MM.1S (cell line): Measurements from ENCODE around the gene OSTF1.
A peak's percentile ranks its signal among the peaks of the same experiment; 100 is the strongest.

ENCODE experiments used
- DNase-seq: peaks from one replicate; pipeline ENCODE4 v3.0.0-alpha.2; 2015
- H2AFZ ChIP-seq: fragments of 300-600 bp; sonication (generic); 2 replicates; pipeline ENCODE4 v1.6.0; 2016; ENCODE audit warnings: antibody characterized with exemption, low read length
- H3F3A ChIP-seq: fragments of 300-600 bp; sonication (generic); 2 replicates; pipeline ENCODE4 v1.6.1; 2016; ENCODE audit warnings: mild to moderate bottlenecking, antibody characterized with exemption, low read length, moderate library complexity, mixed read lengths; ENCODE audit not compliant: insufficient read depth
- H3K27ac ChIP-seq: fragments of 300-600 bp; sonication (generic); 2 replicates; pipeline ENCODE4 v1.5.1; 2016; ENCODE audit warnings: mild to moderate bottlenecking, low read length
- H3K27me3 ChIP-seq: fragments of 300-600 bp; sonication (generic); replicated peaks from 2 replicates; pipeline ENCODE4 v1.6.0; 2016; ENCODE audit warnings: low read length; ENCODE audit not compliant: insufficient read depth
- H3K36me3 ChIP-seq: fragments of 300-600 bp; sonication (generic); replicated peaks from 2 replicates; pipeline ENCODE4 v1.6.1; 2016; ENCODE audit warnings: mild to moderate bottlenecking, low read length, mixed read lengths; ENCODE audit not compliant: insufficient read depth
- H3K4me1 ChIP-seq: fragments of 300-600 bp; sonication (generic); 2 replicates; pipeline ENCODE4 v1.6.1; 2016; ENCODE audit warnings: low read length, mixed read lengths
- H3K4me2 ChIP-seq: fragments of 300-600 bp; sonication (generic); 2 replicates; pipeline ENCODE4 v1.6.0; 2016; ENCODE audit warnings: low read depth, low read length
- H3K4me3 ChIP-seq: fragments of 300-600 bp; sonication (generic); 2 replicates; pipeline ENCODE4 v1.5.1; 2016; ENCODE audit warnings: low read length, mixed read lengths
- H3K79me2 ChIP-seq: fragments of 300-600 bp; sonication (generic); 2 replicates; pipeline ENCODE4 v1.6.1; 2016; ENCODE audit warnings: mixed run types, low read length, mixed read lengths
- H3K9ac ChIP-seq: fragments of 300-600 bp; sonication (generic); 2 replicates; pipeline ENCODE4 v1.6.1; 2016; ENCODE audit warnings: low read length, mixed read lengths
- H3K9me2 ChIP-seq: fragments of 300-600 bp; sonication (generic); replicated peaks from 2 replicates; pipeline ENCODE4 v1.6.1; 2016; ENCODE audit warnings: mild to moderate bottlenecking, low read length, mixed read lengths; ENCODE audit not compliant: insufficient read depth
- H3K9me3 ChIP-seq: fragments of 300-600 bp; sonication (generic); replicated peaks from 2 replicates; pipeline ENCODE4 v1.6.1; 2016; ENCODE audit warnings: mild to moderate bottlenecking, low read length, mixed read lengths; ENCODE audit not compliant: insufficient read depth
- H4K20me1 ChIP-seq: fragments of 300-600 bp; sonication (generic); 2 replicates; pipeline ENCODE4 v1.6.1; 2016; ENCODE audit warnings: mild to moderate bottlenecking, low read length, moderate library complexity, mixed read lengths; ENCODE audit not compliant: insufficient read depth
- EZH2 ChIP-seq: fragments of 300-600 bp; sonication (generic); optimal IDR thresholded peaks from 2 replicates; pipeline ENCODE3; 2017; ENCODE audit warnings: low read depth, mild to moderate bottlenecking, antibody characterized with exemption, low read length, mixed read lengths
- EZH2phosphoT487 ChIP-seq: fragments of 300-600 bp; sonication (generic); IDR thresholded peaks from 2 replicates; pipeline ENCODE4 v1.6.1; 2018; ENCODE audit warnings: antibody characterized with exemption, low read length
- TF ChIP-seq, protein P1 (sequence below): fragments of 300-600 bp; sonication (generic); IDR thresholded peaks from 2 replicates; pipeline ENCODE4 v1.5.1; 2016; ENCODE audit warnings: antibody characterized with exemption, low read length, mixed read lengths

The OSTF1 gene

GRCh38 chr9:75086541-75087288 is 1.6 kb upstream of the OSTF1 start:
- no peaks in the 10 kb centered on the region for H3K9me2 ChIP-seq
- H2AFZ ChIP-seq, result no peak overlapping the region
- H3K4me1 ChIP-seq, result peaks cover 20% of the 10 kb centered on the region
- DNase-seq, result peak; percentile 86
- H3K27ac ChIP-seq, result peak overlapping the region; percentile 98
- no peaks in the 10 kb centered on the region for H3K36me3 ChIP-seq
- H3K9me3 ChIP-seq, result no peaks in the 10 kb centered on the region
- H3K4me3 ChIP-seq, result peak overlapping the region; percentile 88
- no peaks in the 10 kb centered on the region for H3K27me3 ChIP-seq
- TF ChIP-seq, protein P1, sequence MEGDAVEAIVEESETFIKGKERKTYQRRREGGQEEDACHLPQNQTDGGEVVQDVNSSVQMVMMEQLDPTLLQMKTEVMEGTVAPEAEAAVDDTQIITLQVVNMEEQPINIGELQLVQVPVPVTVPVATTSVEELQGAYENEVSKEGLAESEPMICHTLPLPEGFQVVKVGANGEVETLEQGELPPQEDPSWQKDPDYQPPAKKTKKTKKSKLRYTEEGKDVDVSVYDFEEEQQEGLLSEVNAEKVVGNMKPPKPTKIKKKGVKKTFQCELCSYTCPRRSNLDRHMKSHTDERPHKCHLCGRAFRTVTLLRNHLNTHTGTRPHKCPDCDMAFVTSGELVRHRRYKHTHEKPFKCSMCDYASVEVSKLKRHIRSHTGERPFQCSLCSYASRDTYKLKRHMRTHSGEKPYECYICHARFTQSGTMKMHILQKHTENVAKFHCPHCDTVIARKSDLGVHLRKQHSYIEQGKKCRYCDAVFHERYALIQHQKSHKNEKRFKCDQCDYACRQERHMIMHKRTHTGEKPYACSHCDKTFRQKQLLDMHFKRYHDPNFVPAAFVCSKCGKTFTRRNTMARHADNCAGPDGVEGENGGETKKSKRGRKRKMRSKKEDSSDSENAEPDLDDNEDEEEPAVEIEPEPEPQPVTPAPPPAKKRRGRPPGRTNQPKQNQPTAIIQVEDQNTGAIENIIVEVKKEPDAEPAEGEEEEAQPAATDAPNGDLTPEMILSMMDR, result no peak
- TF ChIP-seq EZH2 (no peak), EZH2phosphoT487 (no peak)
- peak overlapping the region; percentile 73 for H3K4me2 ChIP-seq
- peaks cover 27% of the 10 kb centered on the region for H3F3A ChIP-seq
- peak overlapping the region; percentile 99 for H3K9ac ChIP-seq
- H3K79me2 ChIP-seq, result peaks cover 57% of the 10 kb centered on the region
- no peaks in the 10 kb centered on the region for H4K20me1 ChIP-seq

- H3K9me3 ChIP-seq, result no peaks in the 10 kb centered on the region
- H3K4me1 ChIP-seq, result peaks cover 20% of the 10 kb centered on the region
These were observed 958 bp upstream of the OSTF1 start for GRCh38 chr9:75087289-75087823.

DNA sequence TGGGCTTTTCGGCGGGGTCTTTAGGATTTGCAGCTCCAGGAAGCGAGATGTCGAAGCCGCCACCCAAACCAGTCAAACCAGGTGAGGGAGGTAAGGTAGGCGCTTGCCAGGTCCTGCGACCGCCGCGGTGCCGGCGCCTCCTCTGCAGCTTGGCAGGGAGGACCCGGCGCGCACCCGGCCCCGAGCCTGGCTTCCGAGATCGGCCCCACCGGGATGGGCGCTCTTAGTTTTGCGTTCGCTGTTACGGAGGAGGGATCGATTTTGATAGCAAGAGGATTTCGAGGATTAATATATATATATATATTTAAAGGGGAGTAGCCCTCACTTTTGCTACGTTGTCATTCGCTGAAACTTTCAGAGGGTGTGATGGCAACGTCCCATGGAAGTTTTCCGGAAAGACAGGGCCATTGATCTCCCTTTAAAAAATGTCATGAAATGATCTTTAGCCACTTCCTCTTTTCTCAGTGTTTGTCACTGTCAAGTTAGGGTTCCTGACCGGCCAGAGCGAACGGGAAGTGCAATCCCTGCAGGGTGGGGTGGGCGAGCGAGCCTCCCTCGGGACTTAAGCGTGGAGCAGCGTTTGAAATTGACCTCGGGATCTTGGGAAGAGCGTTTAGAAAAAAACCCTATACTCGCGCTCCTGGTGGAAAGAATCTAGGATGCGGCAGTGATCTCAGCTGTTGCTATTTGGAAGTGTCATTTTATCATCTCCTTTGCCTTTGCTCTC is 495 bp downstream of the OSTF1 start:
- TF ChIP-seq EZH2phosphoT487 (no peak), EZH2 (no peak)
- TF ChIP-seq, protein P1, result no peak
- no peaks in the 10 kb centered on the region for H3K27me3 ChIP-seq
- H3K27ac ChIP-seq, result peak overlapping the region; percentile 82; the same call in 1 of the 2 replicates
- H3K4me3 ChIP-seq, result peak overlapping the region; percentile 80
- peak; percentile 41 for DNase-seq
- H3K9me3 ChIP-seq, result no peaks in the 10 kb centered on the region
- no peaks in the 10 kb centered on the region for H3K36me3 ChIP-seq
- peaks cover 20% of the 10 kb centered on the region for H3K4me1 ChIP-seq
- no peaks in the 10 kb centered on the region for H4K20me1 ChIP-seq
- H3K79me2 ChIP-seq, result peaks cover 76% of the 10 kb centered on the region
- H3K4me2 ChIP-seq, result peak overlapping the region; percentile 90
- H2AFZ ChIP-seq, result peak overlapping the region; percentile 68
- peaks cover 27% of the 10 kb centered on the region for H3F3A ChIP-seq
- H3K9ac ChIP-seq, result peak overlapping the region; percentile 83
- H3K9me2 ChIP-seq, result no peaks in the 10 kb centered on the region

More at GRCh38 chr9:75087289-75087823, 958 bp upstream of the OSTF1 start:
- TF ChIP-seq, protein P1, result no peak
- TF ChIP-seq EZH2 (no peak), EZH2phosphoT487 (no peak)
- H3K36me3 ChIP-seq, result no peaks in the 10 kb centered on the region
- peak; percentile 83 for DNase-seq
- H3K9ac ChIP-seq, result peak overlapping the region; percentile 99
- peak overlapping the region; percentile 73 for H3K4me2 ChIP-seq
- peak overlapping the region; percentile 88 for H3K4me3 ChIP-seq
- no peaks in the 10 kb centered on the region for H3K27me3 ChIP-seq
- H3F3A ChIP-seq, result peaks cover 27% of the 10 kb centered on the region
- no peaks in the 10 kb centered on the region for H4K20me1 ChIP-seq
- H2AFZ ChIP-seq, result peak overlapping the region; percentile 60
- H3K27ac ChIP-seq, result peak overlapping the region; percentile 98
- H3K9me2 ChIP-seq, result no peaks in the 10 kb centered on the region
- H3K79me2 ChIP-seq, result peaks cover 63% of the 10 kb centered on the region
